GM12864 (cell line): ENCODE results near the gene CASZ1.

Experiments used
- DNase-seq: peaks from one replicate; pipeline ENCODE4 v3.0.0-alpha.2; 2011; ENCODE audit warnings: low read depth
- H3K4me3 ChIP-seq: 2 replicates; pipeline ENCODE4 v1.5.1; 2011; ENCODE audit warnings: mild to moderate bottlenecking, low read depth, low read length, control low read depth
- TF ChIP-seq, protein P1 (sequence below): IDR thresholded peaks from 2 replicates; pipeline ENCODE4 v1.5.1; 2011; ENCODE audit warnings: low read depth, mild to moderate bottlenecking, moderate library complexity, low read length, control low read depth, inconsistent platforms; ENCODE audit errors: missing control alignments

CASZ1 gene

DNA sequence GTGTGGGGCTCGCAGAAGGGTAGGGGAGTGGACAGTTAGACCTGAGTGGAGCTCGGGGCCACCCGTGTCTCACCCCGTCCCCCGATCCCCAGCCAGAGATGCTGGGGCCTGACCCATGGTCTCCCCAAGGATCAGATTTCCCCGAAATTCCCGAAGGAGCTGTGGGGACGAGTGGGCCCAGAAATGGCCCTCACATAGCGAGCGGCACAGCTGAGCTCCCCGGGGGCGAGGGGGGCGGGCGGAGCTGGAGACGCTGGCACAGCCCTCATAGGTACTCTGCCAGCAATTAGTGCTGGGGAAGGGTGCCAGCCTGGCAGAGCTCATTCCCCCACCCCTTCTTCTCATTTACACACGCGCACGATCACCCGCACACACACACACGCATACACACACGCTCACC lies 9.2 kb downstream of the CASZ1 start:
- TF ChIP-seq, protein P1, sequence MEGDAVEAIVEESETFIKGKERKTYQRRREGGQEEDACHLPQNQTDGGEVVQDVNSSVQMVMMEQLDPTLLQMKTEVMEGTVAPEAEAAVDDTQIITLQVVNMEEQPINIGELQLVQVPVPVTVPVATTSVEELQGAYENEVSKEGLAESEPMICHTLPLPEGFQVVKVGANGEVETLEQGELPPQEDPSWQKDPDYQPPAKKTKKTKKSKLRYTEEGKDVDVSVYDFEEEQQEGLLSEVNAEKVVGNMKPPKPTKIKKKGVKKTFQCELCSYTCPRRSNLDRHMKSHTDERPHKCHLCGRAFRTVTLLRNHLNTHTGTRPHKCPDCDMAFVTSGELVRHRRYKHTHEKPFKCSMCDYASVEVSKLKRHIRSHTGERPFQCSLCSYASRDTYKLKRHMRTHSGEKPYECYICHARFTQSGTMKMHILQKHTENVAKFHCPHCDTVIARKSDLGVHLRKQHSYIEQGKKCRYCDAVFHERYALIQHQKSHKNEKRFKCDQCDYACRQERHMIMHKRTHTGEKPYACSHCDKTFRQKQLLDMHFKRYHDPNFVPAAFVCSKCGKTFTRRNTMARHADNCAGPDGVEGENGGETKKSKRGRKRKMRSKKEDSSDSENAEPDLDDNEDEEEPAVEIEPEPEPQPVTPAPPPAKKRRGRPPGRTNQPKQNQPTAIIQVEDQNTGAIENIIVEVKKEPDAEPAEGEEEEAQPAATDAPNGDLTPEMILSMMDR: no peak
- no peak for DNase-seq
- H3K4me3 ChIP-seq: no peak overlapping the region

DNA sequence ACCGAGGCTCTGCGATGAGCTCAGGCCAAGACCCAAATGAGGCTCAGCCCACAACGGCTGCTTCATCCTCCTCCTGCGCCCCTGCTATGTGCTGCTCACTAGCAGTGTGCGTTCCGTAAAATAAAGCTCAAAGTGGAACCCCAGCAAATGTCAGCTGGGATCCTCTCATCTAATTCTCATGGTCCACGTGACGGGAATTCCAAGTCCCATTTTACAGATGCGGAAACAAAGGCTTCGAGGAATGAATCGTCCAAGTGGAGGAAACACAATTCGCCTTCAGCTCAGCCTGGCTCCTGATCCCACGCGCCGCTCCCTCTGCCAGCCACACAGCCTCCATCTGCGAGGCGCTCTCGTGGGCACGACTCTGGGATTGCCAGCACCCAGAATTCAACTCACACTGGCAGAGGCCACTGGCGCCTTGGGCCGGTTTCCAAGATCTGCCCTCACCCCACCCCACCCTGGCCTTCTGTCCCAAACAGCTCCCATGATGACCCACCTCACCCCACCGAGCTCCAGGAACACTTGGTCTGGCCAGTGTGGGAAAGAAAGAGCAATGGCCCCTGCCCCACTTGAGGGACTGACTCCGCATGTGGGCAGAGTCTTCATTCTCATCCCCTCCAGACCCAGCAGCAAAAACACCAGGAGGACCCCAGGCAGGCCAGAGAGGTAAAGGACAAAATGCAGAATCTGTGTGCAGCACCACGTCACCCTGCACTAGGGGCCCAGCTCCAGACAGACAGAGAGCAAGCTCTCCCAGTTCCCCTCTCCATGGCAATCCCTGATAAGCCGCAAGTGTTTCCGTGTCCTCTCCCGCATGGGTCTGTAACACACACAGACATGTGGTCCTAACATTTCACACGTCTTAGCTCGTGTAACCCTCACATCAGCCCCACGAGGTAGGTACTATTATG lies 10.5 kb downstream of the CASZ1 start:
- no peak for DNase-seq
- H3K4me3 ChIP-seq: no peak overlapping the region
- TF ChIP-seq, protein P1: no peak

DNA sequence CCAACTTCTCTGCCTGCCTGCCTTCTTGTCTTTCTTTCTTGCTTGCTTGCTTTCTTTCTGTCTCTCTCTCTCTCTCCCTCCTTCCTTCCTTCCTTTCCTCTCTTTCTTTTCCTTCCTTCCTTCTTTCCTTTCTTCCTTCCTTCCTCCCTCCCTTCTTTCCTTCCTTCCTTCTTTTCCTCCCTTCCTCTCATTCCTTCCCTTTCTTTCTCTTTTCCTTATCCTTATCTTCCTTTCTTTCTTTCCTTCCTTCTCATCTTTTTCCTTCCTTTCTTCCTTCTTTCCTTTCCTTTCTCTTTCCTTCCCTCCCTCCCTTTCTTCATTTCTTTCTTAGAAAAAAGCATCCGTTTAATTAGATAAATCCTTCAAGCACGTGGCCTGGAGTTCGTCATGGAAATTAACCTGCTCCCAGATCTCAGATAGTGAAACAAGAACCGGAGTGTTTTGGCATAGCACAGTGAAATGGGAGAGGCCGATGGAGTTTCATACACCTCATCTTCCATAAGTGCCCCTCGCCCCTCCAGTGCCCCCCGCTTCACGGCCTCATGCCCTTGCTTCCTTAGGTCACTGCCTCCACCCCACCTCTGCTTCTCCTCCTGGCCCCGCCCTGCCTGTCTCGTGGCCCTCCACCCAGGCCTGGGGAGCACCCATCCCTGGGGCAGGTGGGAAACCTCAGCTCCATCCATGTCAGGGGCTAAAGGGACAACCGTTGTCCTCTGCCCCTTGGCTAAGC lies 11.3 kb downstream of the CASZ1 start:
- H3K4me3 ChIP-seq: no peak overlapping the region
- TF ChIP-seq, protein P1: no peak
- no peak for DNase-seq

DNA sequence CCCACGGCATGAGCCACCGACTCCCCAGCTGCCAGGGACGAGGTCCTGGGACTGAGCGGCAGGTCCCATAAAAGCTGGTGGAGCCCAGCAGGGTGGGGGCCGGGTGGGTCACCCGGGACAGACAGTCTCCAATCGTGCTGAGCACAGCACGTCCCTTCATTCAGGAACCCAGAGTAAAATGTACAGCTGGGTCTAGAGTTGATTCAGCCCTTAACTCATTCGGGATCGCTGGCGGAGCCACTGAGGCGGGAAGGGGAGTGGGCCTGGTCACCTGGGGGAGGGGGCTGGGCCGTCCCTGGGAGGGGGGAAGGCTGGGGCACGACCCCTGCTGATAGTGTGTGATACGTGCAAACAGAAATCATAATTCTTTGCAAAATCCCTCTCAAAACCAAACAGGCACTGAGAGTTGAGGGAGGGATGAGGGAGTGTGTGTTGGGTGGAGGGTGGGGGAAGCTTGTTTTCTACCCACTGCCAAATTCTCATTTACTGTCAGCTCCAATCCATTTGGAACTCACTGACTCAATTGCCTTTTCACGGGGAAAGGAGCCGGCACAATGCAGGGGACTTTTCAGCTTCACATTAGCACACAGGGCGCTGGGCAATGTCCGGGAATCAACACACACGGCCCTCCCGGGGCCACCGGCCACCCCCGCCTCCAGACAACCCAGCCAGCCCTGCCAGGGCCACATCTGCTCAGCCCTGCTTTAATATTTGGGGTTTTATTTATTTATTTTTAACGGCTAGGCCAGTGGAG lies 13.8 kb downstream of the CASZ1 start:
- no peak for DNase-seq
- TF ChIP-seq, protein P1: no peak
- no peak overlapping the region for H3K4me3 ChIP-seq

DNA sequence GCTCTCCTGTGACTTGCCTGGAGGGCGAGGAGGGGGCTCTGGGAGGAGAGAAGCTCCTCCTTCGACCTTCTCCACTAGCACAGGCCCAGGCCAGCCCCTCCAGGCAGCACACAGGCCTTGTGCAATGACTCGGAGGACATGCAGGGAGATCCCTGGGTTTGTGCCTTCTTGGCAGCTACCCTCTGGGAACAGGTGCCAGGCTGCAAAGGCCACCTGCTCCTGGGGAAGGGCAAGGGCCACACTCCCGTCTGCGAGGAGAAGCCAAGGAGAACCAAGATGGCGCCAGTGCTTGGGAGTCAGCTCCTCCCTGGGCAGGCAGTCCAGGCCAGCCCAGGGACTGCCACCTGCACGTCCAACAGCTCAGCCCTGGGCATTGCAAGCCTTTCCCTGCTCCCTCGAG lies 15.3 kb downstream of the CASZ1 start:
- DNase-seq: no peak
- TF ChIP-seq, protein P1: no peak
- no peak overlapping the region for H3K4me3 ChIP-seq

DNA sequence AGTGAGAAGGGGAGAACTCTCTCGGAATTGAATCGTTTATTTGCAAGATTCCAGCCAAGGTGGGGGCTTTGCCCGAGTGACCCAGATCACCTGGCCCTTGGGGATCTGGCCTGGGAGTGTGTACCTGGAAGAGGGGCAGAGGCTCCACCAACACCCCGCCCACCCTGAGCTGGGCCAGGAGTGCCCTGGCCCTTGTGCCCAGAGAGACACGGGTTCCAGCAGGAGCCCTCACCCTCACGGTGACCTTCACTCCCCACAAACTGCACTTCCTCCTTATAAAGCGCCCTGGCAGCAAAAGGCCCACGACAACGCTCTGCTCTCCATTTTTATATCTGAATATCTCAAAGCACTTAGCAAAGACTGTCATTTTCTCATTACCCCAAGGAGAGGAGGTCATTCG lies 16.6 kb downstream of the CASZ1 start:
- TF ChIP-seq, protein P1: no peak
- H3K4me3 ChIP-seq: no peak overlapping the region
- no peak for DNase-seq
